ENCODE results near the gene PRMT5. TPM values are rescaled to one million over a fixed set of nuclear protein-coding genes. Genes with fewer than 3 reads are reported as not detected.

The PRMT5 gene
- total RNA-seq, 1 experiment from 2014 or later = 101 TPM

- POLR2A ChIA-PET (ENCODE audit: unreplicated experiment) = no interaction called here
- Histone ChIP-seq H3K4me2 (ENCODE audit: low read length) (no peak overlapping the region; the same call in 1 of the 2 replicates), H3K27ac (ENCODE audit: low read length) (peak overlapping the region; percentile 29; the same call in 1 of the 2 replicates), H3K36me3 (ENCODE audit: low read depth, low read length) (peaks cover 50% of the 10 kb centered on the region), H3K4me3 (ENCODE audit: low read length) (no peak overlapping the region), H3K9me3 (ENCODE audit: low read length) (no peaks in the 10 kb centered on the region), H3K27me3 (ENCODE audit: low read length) (no peaks in the 10 kb centered on the region), H4K20me1 (ENCODE audit: low read length) (no peaks in the 10 kb centered on the region), H2AFZ (ENCODE audit: low read length) (no peak overlapping the region), H3K9ac (ENCODE audit: low read length) (no peak overlapping the region), H3F3A (ENCODE audit: low read length, unreplicated experiment) (no peaks in the 10 kb centered on the region), H3K9me2 (replicated peaks; ENCODE audit: low read length) (no peaks in the 10 kb centered on the region), H3K79me2 (ENCODE audit: low read length) (peaks cover 47% of the 10 kb centered on the region), H3K4me1 (ENCODE audit: insufficient read depth, low read length) (peaks cover 48% of the 10 kb centered on the region)
- BruUV-seq (replicated peaks) = no TSS peak
- DNase-seq (no peak), ATAC-seq (no peak)
- CTCF ChIA-PET = no interaction called here
- intact Hi-C loops (cut with micrococcal nuclease) = no loop called here
- TF ChIP-seq EZH2 (IDR thresholded peaks at IDR 0.05; ENCODE audit: low read length, unreplicated experiment) = no peak
- no peak for TF ChIP-seq CTCF (conservative IDR thresholded peaks at IDR 0.05; ENCODE audit: low read depth, low read length)
- no peak for TF ChIP-seq EZH2phosphoT487 (IDR thresholded peaks at IDR 0.05; ENCODE audit: borderline replicate concordance, low read length)
These were observed 6.9 kb downstream of the PRMT5 start for GRCh38 chr14:22922294-22922693.

DNA sequence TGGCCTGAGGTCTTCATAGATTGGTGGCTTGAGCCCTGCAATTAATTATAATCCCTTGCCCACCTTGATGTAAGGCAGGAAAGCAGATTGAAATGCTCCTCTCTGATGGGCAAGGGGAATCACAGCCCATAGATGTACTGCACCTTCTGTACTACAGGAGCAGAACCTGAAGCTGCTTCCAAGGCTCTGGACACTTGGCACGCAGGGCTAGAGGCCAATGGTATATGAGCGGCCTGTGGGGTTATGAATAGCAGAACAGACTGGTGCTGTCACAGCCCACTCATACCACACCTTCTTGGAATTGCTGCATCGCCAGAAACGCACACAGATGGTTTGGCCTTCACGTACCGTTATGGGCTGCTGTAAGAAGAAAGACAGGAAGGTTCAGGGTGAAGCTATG, 8.5 kb downstream of the PRMT5 start:
- Histone ChIP-seq H3K27ac (ENCODE audit: low read length) (no peak overlapping the region), H3K9ac (ENCODE audit: low read length) (no peak overlapping the region), H3K79me2 (ENCODE audit: low read length) (peaks cover 47% of the 10 kb centered on the region), H3F3A (ENCODE audit: low read length, unreplicated experiment) (no peaks in the 10 kb centered on the region), H2AFZ (ENCODE audit: low read length) (no peak overlapping the region), H3K4me3 (ENCODE audit: low read length) (no peak overlapping the region), H3K36me3 (ENCODE audit: low read depth, low read length) (peaks cover 51% of the 10 kb centered on the region), H3K4me2 (ENCODE audit: low read length) (no peak overlapping the region), H3K27me3 (ENCODE audit: low read length) (no peaks in the 10 kb centered on the region), H4K20me1 (ENCODE audit: low read length) (no peaks in the 10 kb centered on the region), H3K9me3 (ENCODE audit: low read length) (no peaks in the 10 kb centered on the region), H3K4me1 (ENCODE audit: insufficient read depth, low read length) (peaks cover 40% of the 10 kb centered on the region), H3K9me2 (replicated peaks; ENCODE audit: low read length) (no peaks in the 10 kb centered on the region)
- ChIA-PET POLR2A (ENCODE audit: unreplicated experiment) (no interaction called here), CTCF (no interaction called here)
- intact Hi-C loops (cut with micrococcal nuclease) = no loop called here
- ATAC-seq (no peak), DNase-seq (no peak)
- TF ChIP-seq CTCF (conservative IDR thresholded peaks at IDR 0.05; ENCODE audit: low read depth, low read length) (no peak), EZH2phosphoT487 (IDR thresholded peaks at IDR 0.05; ENCODE audit: borderline replicate concordance, low read length) (no peak), EZH2 (IDR thresholded peaks at IDR 0.05; ENCODE audit: low read length, unreplicated experiment) (no peak)
- no TSS peak for BruUV-seq (replicated peaks)

DNA sequence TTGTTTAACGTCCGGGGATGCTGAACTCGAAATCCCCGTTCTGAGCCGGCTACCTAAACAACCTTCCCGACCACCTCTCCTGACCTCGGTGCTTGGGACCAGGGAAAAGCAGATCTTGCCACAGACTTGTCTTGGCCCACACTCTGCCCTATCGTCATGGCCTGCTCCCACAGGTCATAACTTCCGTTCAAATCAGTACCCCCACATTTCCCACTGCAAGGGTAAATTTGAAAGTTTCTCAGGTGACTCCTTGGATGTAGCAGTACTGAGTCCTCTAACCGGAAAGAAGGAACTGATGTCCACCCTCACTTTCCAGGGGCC, 9.6 kb downstream of the PRMT5 start:
- no peaks in the 10 kb centered on the region for H3K9me2 ChIP-seq (replicated peaks; ENCODE audit: low read length)
- H2AFZ ChIP-seq (ENCODE audit: low read length) = peak overlapping the region; percentile 19; the same call in 1 of the 2 replicates
- TF ChIP-seq EZH2 (IDR thresholded peaks at IDR 0.05; ENCODE audit: low read length, unreplicated experiment) (no peak), CTCF (conservative IDR thresholded peaks at IDR 0.05; ENCODE audit: low read depth, low read length) (no peak), EZH2phosphoT487 (IDR thresholded peaks at IDR 0.05; ENCODE audit: borderline replicate concordance, low read length) (no peak)
- POLR2A ChIA-PET (ENCODE audit: unreplicated experiment) = interaction anchor here (0.5 to 0.7 kb wide), 3 partner anchors 10 to 138 kb away, joined by 3 to 4 read pairs (median 3); partner anchors contain the start of gene PRMT5
- H3K4me1 ChIP-seq (ENCODE audit: insufficient read depth, low read length) = peaks cover 39% of the 10 kb centered on the region
- H3F3A ChIP-seq (ENCODE audit: low read length, unreplicated experiment) = no peaks in the 10 kb centered on the region
- CTCF ChIA-PET = no interaction called here
- H3K9me3 ChIP-seq (ENCODE audit: low read length) = no peaks in the 10 kb centered on the region
- H3K4me3 ChIP-seq (ENCODE audit: low read length) = peak overlapping the region; percentile 48; the same call in 1 of the 2 replicates
- H3K9ac ChIP-seq (ENCODE audit: low read length) = no peak overlapping the region
- no peaks in the 10 kb centered on the region for H4K20me1 ChIP-seq (ENCODE audit: low read length)
- peaks cover 50% of the 10 kb centered on the region for H3K79me2 ChIP-seq (ENCODE audit: low read length)
- H3K27me3 ChIP-seq (ENCODE audit: low read length) = no peaks in the 10 kb centered on the region
- BruUV-seq (replicated peaks) = TSS peak; percentile 96
- H3K4me2 ChIP-seq (ENCODE audit: low read length) = peak overlapping the region; percentile 77
- ATAC-seq = no peak
- peak overlapping the region; percentile 26; the same call in 1 of the 2 replicates for H3K27ac ChIP-seq (ENCODE audit: low read length)
- intact Hi-C loops (cut with micrococcal nuclease) = loop anchor here (1.0 kb wide), 1 partner anchor 10 kb away; the partner anchor contains the start of gene PRMT5
- H3K36me3 ChIP-seq (ENCODE audit: low read depth, low read length) = peaks cover 43% of the 10 kb centered on the region
- no peak for DNase-seq
